ENCODE measurements around the gene TRIM17.

The TRIM17 gene

GRCh38 chr1:228416217-228416933, at the start of gene TRIM17:
Gene TRIM17 (minus strand): TSS chr1:228416861. CDS start chr1:228415072, 1,789 bp downstream.
- Histone ChIP-seq H3K4me1 (ENCODE audit: control insufficient read depth, insufficient read depth, low read length) (peaks cover 19% of the 10 kb centered on the region), H3K9me3 (ENCODE audit: control insufficient read depth, insufficient read depth, low read depth, low read length) (no peaks in the 10 kb centered on the region), H3K4me3 (ENCODE audit: low read depth, low read length) (peak within 1 kb of the TSS; percentile 59), H3K36me3 (ENCODE audit: control insufficient read depth, insufficient read depth, low read length) (0 out of 2 replicates have a peak, but pooled peaks cover 4% of the 10 kb centered on the region), H3K9ac (ENCODE audit: low read length) (peak within 1 kb of the TSS; percentile 50), H3K27me3 (ENCODE audit: control insufficient read depth, insufficient read depth, low read length) (peaks cover 64% of the 10 kb centered on the region), H3K27ac (ENCODE audit: low read depth, low read length) (no peak within 1 kb of the TSS)

GRCh38 chr1:228465571-228466146, 49.0 kb upstream of the TRIM17 start:
- H3K9ac ChIP-seq (ENCODE audit: low read length): peak overlapping the region; percentile 72

GRCh38 chr1:228465141-228465540, 48.5 kb upstream of the TRIM17 start:
- H3K4me1 ChIP-seq (ENCODE audit: control insufficient read depth, insufficient read depth, low read length): peaks cover 25% of the 10 kb centered on the region

More at GRCh38 chr1:228465571-228466146, 49.0 kb upstream of the TRIM17 start:
- H3K27me3 ChIP-seq (ENCODE audit: control insufficient read depth, insufficient read depth, low read length): peaks cover 48% of the 10 kb centered on the region
- peaks cover 25% of the 10 kb centered on the region for H3K4me1 ChIP-seq (ENCODE audit: control insufficient read depth, insufficient read depth, low read length)
- no peaks in the 10 kb centered on the region for H3K9me3 ChIP-seq (ENCODE audit: control insufficient read depth, insufficient read depth, low read depth, low read length)
- peak overlapping the region; percentile 65 for H3K4me3 ChIP-seq (ENCODE audit: low read depth, low read length)
- no peak overlapping the region for H3K27ac ChIP-seq (ENCODE audit: low read depth, low read length)
- H3K36me3 ChIP-seq (ENCODE audit: control insufficient read depth, insufficient read depth, low read length): no peaks in the 10 kb centered on the region

GRCh38 chr1:228464487-228464983, 47.9 kb upstream of the TRIM17 start:
- Histone ChIP-seq H3K27ac (ENCODE audit: low read depth, low read length) (no peak overlapping the region), H3K9ac (ENCODE audit: low read length) (peak overlapping the region; percentile 79)

More at GRCh38 chr1:228465141-228465540, 48.5 kb upstream of the TRIM17 start:
- peak overlapping the region; percentile 72 for H3K9ac ChIP-seq (ENCODE audit: low read length)
- peak overlapping the region; percentile 65 for H3K4me3 ChIP-seq (ENCODE audit: low read depth, low read length)
- H3K27me3 ChIP-seq (ENCODE audit: control insufficient read depth, insufficient read depth, low read length): peaks cover 48% of the 10 kb centered on the region
- no peak overlapping the region for H3K27ac ChIP-seq (ENCODE audit: low read depth, low read length)
- H3K36me3 ChIP-seq (ENCODE audit: control insufficient read depth, insufficient read depth, low read length): no peaks in the 10 kb centered on the region
- H3K9me3 ChIP-seq (ENCODE audit: control insufficient read depth, insufficient read depth, low read depth, low read length): no peaks in the 10 kb centered on the region

GRCh38 chr1:228463559-228464455, 47.1 kb upstream of the TRIM17 start:
- H3K4me1 ChIP-seq (ENCODE audit: control insufficient read depth, insufficient read depth, low read length): peaks cover 16% of the 10 kb centered on the region
- H3K9ac ChIP-seq (ENCODE audit: low read length): peak overlapping the region; percentile 79
- peak overlapping the region; percentile 65 for H3K4me3 ChIP-seq (ENCODE audit: low read depth, low read length)
- no peaks in the 10 kb centered on the region for H3K9me3 ChIP-seq (ENCODE audit: control insufficient read depth, insufficient read depth, low read depth, low read length)
- no peak overlapping the region for H3K27ac ChIP-seq (ENCODE audit: low read depth, low read length)
- H3K27me3 ChIP-seq (ENCODE audit: control insufficient read depth, insufficient read depth, low read length): peaks cover 44% of the 10 kb centered on the region
- no peaks in the 10 kb centered on the region for H3K36me3 ChIP-seq (ENCODE audit: control insufficient read depth, insufficient read depth, low read length)

More at GRCh38 chr1:228464487-228464983, 47.9 kb upstream of the TRIM17 start:
- Histone ChIP-seq H3K4me1 (ENCODE audit: control insufficient read depth, insufficient read depth, low read length) (peaks cover 20% of the 10 kb centered on the region), H3K4me3 (ENCODE audit: low read depth, low read length) (peak overlapping the region; percentile 65), H3K9me3 (ENCODE audit: control insufficient read depth, insufficient read depth, low read depth, low read length) (no peaks in the 10 kb centered on the region), H3K36me3 (ENCODE audit: control insufficient read depth, insufficient read depth, low read length) (no peaks in the 10 kb centered on the region), H3K27me3 (ENCODE audit: control insufficient read depth, insufficient read depth, low read length) (peaks cover 48% of the 10 kb centered on the region)

GRCh38 chr1:228463009-228463558, 46.4 kb upstream of the TRIM17 start:
- Histone ChIP-seq H3K27me3 (ENCODE audit: control insufficient read depth, insufficient read depth, low read length) (peaks cover 43% of the 10 kb centered on the region), H3K36me3 (ENCODE audit: control insufficient read depth, insufficient read depth, low read length) (no peaks in the 10 kb centered on the region), H3K9ac (ENCODE audit: low read length) (peak overlapping the region; percentile 79), H3K9me3 (ENCODE audit: control insufficient read depth, insufficient read depth, low read depth, low read length) (no peaks in the 10 kb centered on the region), H3K4me3 (ENCODE audit: low read depth, low read length) (peak overlapping the region; percentile 65), H3K27ac (ENCODE audit: low read depth, low read length) (no peak overlapping the region), H3K4me1 (ENCODE audit: control insufficient read depth, insufficient read depth, low read length) (peaks cover 16% of the 10 kb centered on the region)

- no peak overlapping the region for H3K27ac ChIP-seq (ENCODE audit: low read depth, low read length)
- no peaks in the 10 kb centered on the region for H3K36me3 ChIP-seq (ENCODE audit: control insufficient read depth, insufficient read depth, low read length)
- H3K9me3 ChIP-seq (ENCODE audit: control insufficient read depth, insufficient read depth, low read depth, low read length): no peaks in the 10 kb centered on the region
- no peak overlapping the region for H3K4me3 ChIP-seq (ENCODE audit: low read depth, low read length)
- H3K9ac ChIP-seq (ENCODE audit: low read length): no peak overlapping the region
- peaks cover 16% of the 10 kb centered on the region for H3K4me1 ChIP-seq (ENCODE audit: control insufficient read depth, insufficient read depth, low read length)
- peaks cover 38% of the 10 kb centered on the region for H3K27me3 ChIP-seq (ENCODE audit: control insufficient read depth, insufficient read depth, low read length)
Measured at GRCh38 chr1:228462560-228462959, 45.9 kb upstream of the TRIM17 start.

- Histone ChIP-seq H3K27me3 (ENCODE audit: control insufficient read depth, insufficient read depth, low read length) (peaks cover 23% of the 10 kb centered on the region), H3K4me3 (ENCODE audit: low read depth, low read length) (no peak overlapping the region), H3K9me3 (ENCODE audit: control insufficient read depth, insufficient read depth, low read depth, low read length) (no peaks in the 10 kb centered on the region), H3K27ac (ENCODE audit: low read depth, low read length) (no peak overlapping the region), H3K36me3 (ENCODE audit: control insufficient read depth, insufficient read depth, low read length) (no peaks in the 10 kb centered on the region), H3K9ac (ENCODE audit: low read length) (no peak overlapping the region), H3K4me1 (ENCODE audit: control insufficient read depth, insufficient read depth, low read length) (peaks cover 15% of the 10 kb centered on the region)
Measured at GRCh38 chr1:228460821-228461220, 44.2 kb upstream of the TRIM17 start.

GRCh38 chr1:228459091-228459993, 42.7 kb upstream of the TRIM17 start:
- Histone ChIP-seq H3K27ac (ENCODE audit: low read depth, low read length) (peak overlapping the region; percentile 22; the same call in 1 of the 2 replicates), H3K4me1 (ENCODE audit: control insufficient read depth, insufficient read depth, low read length) (peaks cover 6% of the 10 kb centered on the region; the same call in 1 of the 2 replicates), H3K27me3 (ENCODE audit: control insufficient read depth, insufficient read depth, low read length) (peaks cover 13% of the 10 kb centered on the region), H3K9me3 (ENCODE audit: control insufficient read depth, insufficient read depth, low read depth, low read length) (no peaks in the 10 kb centered on the region), H3K4me3 (ENCODE audit: low read depth, low read length) (peak overlapping the region; percentile 69), H3K36me3 (ENCODE audit: control insufficient read depth, insufficient read depth, low read length) (no peaks in the 10 kb centered on the region), H3K9ac (ENCODE audit: low read length) (peak overlapping the region; percentile 85)

Measured in HUES6 (cell line).